Loucy (cell line): Measurements from ENCODE around the gene SHLD1.

Source experiments
- H2AFZ ChIP-seq: fragments of 200-600 bp; sonication (generic); 2 replicates; pipeline ENCODE4 v1.6.0; 2016; ENCODE audit warnings: antibody characterized with exemption, mild to moderate bottlenecking, low read length, moderate library complexity
- H3F3A ChIP-seq: fragments of 200-600 bp; 2 replicates; pipeline ENCODE4 v1.6.0; 2016; ENCODE audit warnings: antibody characterized with exemption, low read depth, mild to moderate bottlenecking
- H3K27me3 ChIP-seq: fragments of 200-600 bp; sonication (generic); 2 replicates; pipeline ENCODE4 v1.6.1; 2014; ENCODE audit warnings: low read length, mild to moderate bottlenecking; ENCODE audit not compliant: insufficient read depth, poor library complexity, severe bottlenecking
- H3K36me3 ChIP-seq: fragments of 200-600 bp; sonication (generic); 2 replicates; pipeline ENCODE4 v1.6.1; 2016; ENCODE audit warnings: low read length; ENCODE audit not compliant: insufficient read depth
- H3K4me1 ChIP-seq: fragments of 200-600 bp; sonication (generic); 2 replicates; pipeline ENCODE4 v1.5.1; 2014; ENCODE audit warnings: low read length, mild to moderate bottlenecking; ENCODE audit not compliant: insufficient read depth, poor library complexity, severe bottlenecking
- H3K4me2 ChIP-seq: fragments of 200-600 bp; sonication (generic); 2 replicates; pipeline ENCODE4 v1.6.0; 2014; ENCODE audit warnings: antibody characterized with exemption, low read length, low read depth, mild to moderate bottlenecking; ENCODE audit not compliant: poor library complexity, severe bottlenecking
- H3K4me3 ChIP-seq: fragments of 200-600 bp; sonication (generic); 2 replicates; pipeline ENCODE4 v1.5.1; 2014; ENCODE audit warnings: low read length, mild to moderate bottlenecking, mixed read lengths; ENCODE audit not compliant: poor library complexity, severe bottlenecking
- H3K79me2 ChIP-seq: fragments of 200-600 bp; sonication (generic); 2 replicates; pipeline ENCODE4 v1.6.1; 2014; ENCODE audit warnings: low read length; ENCODE audit not compliant: insufficient read depth
- H3K9ac ChIP-seq: fragments of 200-600 bp; sonication (generic); 2 replicates; pipeline ENCODE4 v1.6.0; 2014; ENCODE audit warnings: mild to moderate bottlenecking, low read depth, low read length, moderate library complexity; ENCODE audit not compliant: poor library complexity, severe bottlenecking
- H3K9me2 ChIP-seq: fragments of 200-600 bp; sonication (generic); replicated peaks from 2 replicates; pipeline ENCODE4 v1.6.1; 2016; ENCODE audit warnings: low read depth, low read length, mixed read lengths
- H3K9me3 ChIP-seq: fragments of 200-600 bp; sonication (generic); 2 replicates; pipeline ENCODE4 v1.6.1; 2014; ENCODE audit warnings: mild to moderate bottlenecking, antibody characterized with exemption, low read length, low read depth; ENCODE audit not compliant: insufficient read depth
- H4K20me1 ChIP-seq: fragments of 200-600 bp; sonication (generic); 2 replicates; pipeline ENCODE4 v1.6.0; 2014; ENCODE audit warnings: antibody characterized with exemption, low read length, mild to moderate bottlenecking; ENCODE audit not compliant: insufficient read depth, poor library complexity, severe bottlenecking
- EZH2phosphoT487 ChIP-seq: fragments of 200-600 bp; IDR thresholded peaks from 2 replicates; pipeline ENCODE4 v1.6.1; 2018; ENCODE audit warnings: antibody characterized with exemption, mild to moderate bottlenecking, moderate library complexity, borderline replicate concordance
- TF ChIP-seq, protein P1 (sequence below): fragments of 200-600 bp; sonication (generic); conservative IDR thresholded peaks from 2 replicates; pipeline ENCODE4 v1.5.1; 2014; ENCODE audit warnings: mild to moderate bottlenecking, antibody characterized with exemption, low read length

Gene SHLD1

GRCh38 chr20:5742041-5742440 is 8.2 kb upstream of the SHLD1 start:
- H2AFZ ChIP-seq = no peak overlapping the region
- no peak overlapping the region for H3K9ac ChIP-seq
- no peaks in the 10 kb centered on the region for H3K4me1 ChIP-seq
- no peaks in the 10 kb centered on the region for H3K36me3 ChIP-seq
- H3K4me2 ChIP-seq = no peak overlapping the region
- no peaks in the 10 kb centered on the region for H3K79me2 ChIP-seq
- no peak overlapping the region for H3K4me3 ChIP-seq
- H3K27me3 ChIP-seq = peaks cover 35% of the 10 kb centered on the region
- H4K20me1 ChIP-seq = no peaks in the 10 kb centered on the region
- TF ChIP-seq EZH2phosphoT487 = no peak
- TF ChIP-seq, protein P1, sequence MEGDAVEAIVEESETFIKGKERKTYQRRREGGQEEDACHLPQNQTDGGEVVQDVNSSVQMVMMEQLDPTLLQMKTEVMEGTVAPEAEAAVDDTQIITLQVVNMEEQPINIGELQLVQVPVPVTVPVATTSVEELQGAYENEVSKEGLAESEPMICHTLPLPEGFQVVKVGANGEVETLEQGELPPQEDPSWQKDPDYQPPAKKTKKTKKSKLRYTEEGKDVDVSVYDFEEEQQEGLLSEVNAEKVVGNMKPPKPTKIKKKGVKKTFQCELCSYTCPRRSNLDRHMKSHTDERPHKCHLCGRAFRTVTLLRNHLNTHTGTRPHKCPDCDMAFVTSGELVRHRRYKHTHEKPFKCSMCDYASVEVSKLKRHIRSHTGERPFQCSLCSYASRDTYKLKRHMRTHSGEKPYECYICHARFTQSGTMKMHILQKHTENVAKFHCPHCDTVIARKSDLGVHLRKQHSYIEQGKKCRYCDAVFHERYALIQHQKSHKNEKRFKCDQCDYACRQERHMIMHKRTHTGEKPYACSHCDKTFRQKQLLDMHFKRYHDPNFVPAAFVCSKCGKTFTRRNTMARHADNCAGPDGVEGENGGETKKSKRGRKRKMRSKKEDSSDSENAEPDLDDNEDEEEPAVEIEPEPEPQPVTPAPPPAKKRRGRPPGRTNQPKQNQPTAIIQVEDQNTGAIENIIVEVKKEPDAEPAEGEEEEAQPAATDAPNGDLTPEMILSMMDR = no peak
- H3K9me3 ChIP-seq = no peaks in the 10 kb centered on the region
- no peaks in the 10 kb centered on the region for H3F3A ChIP-seq
- H3K9me2 ChIP-seq = no peaks in the 10 kb centered on the region

DNA sequence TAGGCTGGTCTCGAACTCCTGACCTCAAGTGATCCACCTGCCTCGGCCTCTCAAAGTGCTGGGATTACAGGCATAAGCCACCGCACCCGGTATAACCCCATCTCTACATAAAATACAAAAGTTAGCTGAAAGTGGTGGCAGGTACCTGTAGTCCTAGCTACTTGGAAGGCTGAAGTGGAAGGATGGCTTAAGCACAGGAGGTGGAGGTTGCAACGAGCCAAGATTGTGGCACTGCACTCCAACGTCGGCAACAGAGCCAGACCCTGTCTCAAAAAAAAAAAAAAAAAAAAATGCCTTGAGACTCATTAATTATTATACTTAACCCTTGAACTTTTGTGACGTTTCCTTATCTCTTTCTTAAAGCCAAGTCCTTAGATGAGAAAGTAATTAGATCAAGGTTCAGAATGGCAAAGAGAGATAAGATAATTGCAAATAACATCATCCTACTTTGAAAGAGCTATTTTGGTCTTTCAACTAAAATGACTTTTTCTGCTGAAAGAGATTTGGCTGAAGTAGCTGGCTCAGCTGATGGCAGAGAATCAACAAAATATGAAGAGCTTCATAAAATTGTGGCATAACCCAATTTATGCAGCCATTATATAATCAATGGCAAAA is 4.7 kb upstream of the SHLD1 start:
- H3K27me3 ChIP-seq = peaks cover 53% of the 10 kb centered on the region
- TF ChIP-seq EZH2phosphoT487 = no peak
- TF ChIP-seq, protein P1 = no peak
- H3K36me3 ChIP-seq = no peaks in the 10 kb centered on the region
- H2AFZ ChIP-seq = no peak overlapping the region
- no peaks in the 10 kb centered on the region for H4K20me1 ChIP-seq
- H3K4me1 ChIP-seq = no peaks in the 10 kb centered on the region
- H3K4me3 ChIP-seq = no peak overlapping the region
- H3K9me3 ChIP-seq = no peaks in the 10 kb centered on the region
- H3K9ac ChIP-seq = no peak overlapping the region
- no peaks in the 10 kb centered on the region; the same call in 1 of the 2 replicates for H3K9me2 ChIP-seq
- H3K4me2 ChIP-seq = no peak overlapping the region
- H3F3A ChIP-seq = no peaks in the 10 kb centered on the region
- peaks cover under 1% of the 10 kb centered on the region for H3K79me2 ChIP-seq

DNA sequence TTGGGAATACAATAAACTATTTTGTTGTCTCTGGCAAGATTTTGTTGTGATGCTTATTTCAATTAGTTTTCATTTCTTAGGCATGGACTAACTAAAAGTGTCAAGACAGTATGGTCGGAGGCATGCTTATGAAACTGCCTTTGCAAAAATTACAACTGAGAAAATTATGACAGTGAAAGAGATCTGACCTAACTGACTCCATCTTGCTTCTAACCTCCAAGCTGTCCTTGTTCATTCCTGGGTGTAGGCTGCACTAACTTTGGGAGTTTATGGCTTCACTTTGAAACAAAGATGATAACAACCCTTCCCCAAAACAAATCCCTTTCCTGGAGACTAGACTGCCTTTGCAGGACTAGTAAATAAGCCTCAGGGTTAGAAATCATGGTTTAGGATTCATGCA is 4.1 kb upstream of the SHLD1 start:
- TF ChIP-seq, protein P1 = no peak
- TF ChIP-seq EZH2phosphoT487 = no peak
- Histone ChIP-seq H2AFZ (no peak overlapping the region), H3K79me2 (peaks cover 6% of the 10 kb centered on the region), H3K9ac (no peak overlapping the region), H4K20me1 (no peaks in the 10 kb centered on the region), H3K4me1 (no peaks in the 10 kb centered on the region), H3F3A (no peaks in the 10 kb centered on the region), H3K4me2 (no peak overlapping the region), H3K27me3 (peaks cover 47% of the 10 kb centered on the region), H3K36me3 (no peaks in the 10 kb centered on the region), H3K9me3 (no peaks in the 10 kb centered on the region), H3K9me2 (no peaks in the 10 kb centered on the region; the same call in 1 of the 2 replicates), H3K4me3 (no peak overlapping the region)
